Hepatocyte (in vitro differentiated cells): ENCODE results near the gene CCDC197.

Source experiments
- EZH2 ChIP-seq: fragments of 200-600 bp; sonication (generic); IDR thresholded peaks from 2 replicates; pipeline ENCODE4 v1.6.1; 2016; ENCODE audit warnings: antibody characterized with exemption, mild to moderate bottlenecking, borderline replicate concordance
- EZH2phosphoT487 ChIP-seq: fragments of 200-600 bp; sonication (generic); IDR thresholded peaks from one replicate; pipeline ENCODE4 v1.6.1; 2018; ENCODE audit warnings: antibody characterized with exemption, mild to moderate bottlenecking, low read depth, moderate library complexity; ENCODE audit not compliant: unreplicated experiment, severe bottlenecking
- TF ChIP-seq, protein P1 (sequence below): fragments of 200-600 bp; sonication (generic); IDR thresholded peaks from 2 replicates; pipeline ENCODE4 v1.5.1; 2016; ENCODE audit warnings: antibody characterized with exemption, mild to moderate bottlenecking; ENCODE audit not compliant: poor library complexity

DNA sequence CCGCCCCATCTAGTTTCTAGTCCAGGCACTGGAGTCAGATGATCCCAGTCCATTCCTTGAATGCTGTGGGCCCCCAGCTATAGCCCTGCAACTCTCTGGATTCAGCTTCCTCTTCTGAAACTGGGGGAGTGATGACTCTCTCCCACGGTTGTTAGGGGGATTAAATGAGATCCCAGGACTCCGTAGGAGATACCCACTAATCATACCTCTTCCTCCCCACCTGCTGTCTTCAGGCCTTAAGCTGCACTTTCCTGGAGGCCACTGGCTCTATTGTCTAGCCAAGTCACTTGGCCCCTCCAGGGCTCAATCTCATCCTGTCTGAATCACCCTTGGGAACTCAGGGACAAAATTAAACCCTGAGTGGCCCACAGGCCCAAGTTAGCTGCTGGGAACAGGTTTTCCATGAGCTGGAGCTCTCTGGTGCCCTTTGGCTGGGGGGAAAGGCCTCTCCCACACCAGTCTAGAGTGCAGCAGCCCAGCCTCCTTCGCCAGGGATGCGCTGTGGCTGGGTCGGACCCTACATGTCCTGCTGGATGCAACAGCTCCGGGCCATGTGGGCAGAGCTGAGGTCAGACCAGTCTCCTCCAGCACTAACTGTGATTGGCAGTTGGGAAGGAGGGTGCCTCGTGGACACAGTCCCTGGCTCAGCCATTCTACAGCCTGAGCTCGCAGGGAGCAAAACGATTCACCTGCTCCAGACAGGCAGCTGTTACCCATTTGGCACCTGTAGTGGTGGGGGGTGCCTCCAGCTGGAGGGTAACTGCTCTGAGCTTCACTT lies 14.7 kb upstream of the CCDC197 start:
- TF ChIP-seq, protein P1, sequence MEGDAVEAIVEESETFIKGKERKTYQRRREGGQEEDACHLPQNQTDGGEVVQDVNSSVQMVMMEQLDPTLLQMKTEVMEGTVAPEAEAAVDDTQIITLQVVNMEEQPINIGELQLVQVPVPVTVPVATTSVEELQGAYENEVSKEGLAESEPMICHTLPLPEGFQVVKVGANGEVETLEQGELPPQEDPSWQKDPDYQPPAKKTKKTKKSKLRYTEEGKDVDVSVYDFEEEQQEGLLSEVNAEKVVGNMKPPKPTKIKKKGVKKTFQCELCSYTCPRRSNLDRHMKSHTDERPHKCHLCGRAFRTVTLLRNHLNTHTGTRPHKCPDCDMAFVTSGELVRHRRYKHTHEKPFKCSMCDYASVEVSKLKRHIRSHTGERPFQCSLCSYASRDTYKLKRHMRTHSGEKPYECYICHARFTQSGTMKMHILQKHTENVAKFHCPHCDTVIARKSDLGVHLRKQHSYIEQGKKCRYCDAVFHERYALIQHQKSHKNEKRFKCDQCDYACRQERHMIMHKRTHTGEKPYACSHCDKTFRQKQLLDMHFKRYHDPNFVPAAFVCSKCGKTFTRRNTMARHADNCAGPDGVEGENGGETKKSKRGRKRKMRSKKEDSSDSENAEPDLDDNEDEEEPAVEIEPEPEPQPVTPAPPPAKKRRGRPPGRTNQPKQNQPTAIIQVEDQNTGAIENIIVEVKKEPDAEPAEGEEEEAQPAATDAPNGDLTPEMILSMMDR: no peak
- TF ChIP-seq EZH2 (no peak), EZH2phosphoT487 (no peak)
